Measurements from ENCODE around the gene CNOT3. TPM values are rescaled to one million over a fixed set of nuclear protein-coding genes. Genes with fewer than 3 reads are reported as not detected.

CNOT3 gene
- total and polyA plus RNA-seq, 2 of the 13 experiments (the other 11 are each of a cell fraction or from before 2014, with no cell fraction given), result 4.3 to 5.8 TPM

DNA sequence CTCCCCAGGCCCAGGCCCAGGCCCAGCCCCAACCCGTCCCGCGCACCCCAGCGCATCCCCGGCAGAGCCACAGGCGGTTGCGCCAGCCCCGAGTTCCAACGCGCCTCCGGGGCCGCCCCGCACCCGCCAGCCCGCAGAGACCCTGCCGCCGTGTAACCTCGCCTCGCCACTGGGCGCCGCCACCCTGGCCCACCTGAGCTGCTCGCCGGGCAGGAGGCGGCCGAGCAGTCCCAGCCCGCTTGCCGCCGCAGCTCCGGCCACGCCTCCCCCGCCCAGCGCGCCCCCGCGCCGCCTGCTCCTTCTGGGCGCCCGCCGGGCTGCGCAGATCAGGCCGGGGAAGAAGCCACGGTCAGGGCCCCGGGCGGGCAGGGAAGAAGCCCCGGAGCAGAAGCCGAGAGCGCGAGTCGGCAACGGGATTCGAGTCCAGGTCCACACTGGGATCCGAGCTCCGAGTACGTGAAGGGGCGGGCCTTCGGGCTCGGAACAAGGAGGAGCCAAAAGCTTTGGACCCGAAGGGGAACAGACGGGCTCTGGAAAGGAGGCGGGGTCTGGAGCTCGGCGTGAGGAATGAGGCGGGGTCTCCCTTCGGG, 51.7 kb downstream of the CNOT3 start, which contains the start of gene MBOAT7 (continued):
- TF ChIP-seq ZMAT3 (CRISPR knock-in tag; conservative IDR thresholded peaks at IDR 0.05) (0 out of 2 replicates have a peak, but pooled peaks have one; percentile 8), NR2C2 (CRISPR knock-in tag; IDR thresholded peaks at IDR 0.05; ENCODE audit: borderline replicate concordance) (peak; percentile 43; the same call in 1 of the 2 replicates), GABPB1 (CRISPR knock-in tag; IDR thresholded peaks at IDR 0.05) (no peak), TP53 (CRISPR knock-in tag; conservative IDR thresholded peaks at IDR 0.05) (no peak), ZBTB20 (CRISPR knock-in tag; IDR thresholded peaks at IDR 0.05; ENCODE audit: borderline replicate concordance, low read depth) (0 out of 2 replicates have a peak, but pooled peaks have one; percentile 5), ZC3H13 (CRISPR knock-in tag; IDR thresholded peaks at IDR 0.05) (no peak), ZNF367 (CRISPR knock-in tag; IDR thresholded peaks at IDR 0.05; ENCODE audit: borderline replicate concordance) (no peak), SSRP1 (CRISPR knock-in tag; IDR thresholded peaks at IDR 0.05) (no peak), SNRNP70 (IDR thresholded peaks at IDR 0.05; ENCODE audit: low read depth, low read length) (no peak), ZNF768 (CRISPR knock-in tag; IDR thresholded peaks at IDR 0.05) (peak; percentile 39), ZNF34 (CRISPR knock-in tag; IDR thresholded peaks at IDR 0.05; ENCODE audit: borderline replicate concordance) (peak; percentile 89; the same call in 1 of the 2 replicates), JUN (CRISPR knock-in tag; IDR thresholded peaks at IDR 0.05) (peak; percentile 60; the same call in 1 of the 2 replicates), HOXA5 (CRISPR knock-in tag; IDR thresholded peaks at IDR 0.05) (no peak), ZKSCAN8 (CRISPR knock-in tag; IDR thresholded peaks at IDR 0.05; ENCODE audit: borderline replicate concordance) (peak; percentile 12; the same call in 1 of the 2 replicates), KLF13 (CRISPR knock-in tag; IDR thresholded peaks at IDR 0.05) (no peak), PAF1 (CRISPR knock-in tag; IDR thresholded peaks at IDR 0.05) (no peak)
- TF ChIP-seq, protein P1, sequence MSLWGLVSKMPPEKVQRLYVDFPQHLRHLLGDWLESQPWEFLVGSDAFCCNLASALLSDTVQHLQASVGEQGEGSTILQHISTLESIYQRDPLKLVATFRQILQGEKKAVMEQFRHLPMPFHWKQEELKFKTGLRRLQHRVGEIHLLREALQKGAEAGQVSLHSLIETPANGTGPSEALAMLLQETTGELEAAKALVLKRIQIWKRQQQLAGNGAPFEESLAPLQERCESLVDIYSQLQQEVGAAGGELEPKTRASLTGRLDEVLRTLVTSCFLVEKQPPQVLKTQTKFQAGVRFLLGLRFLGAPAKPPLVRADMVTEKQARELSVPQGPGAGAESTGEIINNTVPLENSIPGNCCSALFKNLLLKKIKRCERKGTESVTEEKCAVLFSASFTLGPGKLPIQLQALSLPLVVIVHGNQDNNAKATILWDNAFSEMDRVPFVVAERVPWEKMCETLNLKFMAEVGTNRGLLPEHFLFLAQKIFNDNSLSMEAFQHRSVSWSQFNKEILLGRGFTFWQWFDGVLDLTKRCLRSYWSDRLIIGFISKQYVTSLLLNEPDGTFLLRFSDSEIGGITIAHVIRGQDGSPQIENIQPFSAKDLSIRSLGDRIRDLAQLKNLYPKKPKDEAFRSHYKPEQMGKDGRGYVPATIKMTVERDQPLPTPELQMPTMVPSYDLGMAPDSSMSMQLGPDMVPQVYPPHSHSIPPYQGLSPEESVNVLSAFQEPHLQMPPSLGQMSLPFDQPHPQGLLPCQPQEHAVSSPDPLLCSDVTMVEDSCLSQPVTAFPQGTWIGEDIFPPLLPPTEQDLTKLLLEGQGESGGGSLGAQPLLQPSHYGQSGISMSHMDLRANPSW (CRISPR knock-in tag; IDR thresholded peaks at IDR 0.05; ENCODE audit: borderline replicate concordance), result no peak
- TF ChIP-seq, protein P2, sequence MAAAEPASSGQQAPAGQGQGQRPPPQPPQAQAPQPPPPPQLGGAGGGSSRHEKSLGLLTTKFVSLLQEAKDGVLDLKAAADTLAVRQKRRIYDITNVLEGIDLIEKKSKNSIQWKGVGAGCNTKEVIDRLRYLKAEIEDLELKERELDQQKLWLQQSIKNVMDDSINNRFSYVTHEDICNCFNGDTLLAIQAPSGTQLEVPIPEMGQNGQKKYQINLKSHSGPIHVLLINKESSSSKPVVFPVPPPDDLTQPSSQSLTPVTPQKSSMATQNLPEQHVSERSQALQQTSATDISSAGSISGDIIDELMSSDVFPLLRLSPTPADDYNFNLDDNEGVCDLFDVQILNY (CRISPR knock-in tag; conservative IDR thresholded peaks at IDR 0.05), result no peak
- TF ChIP-seq, protein P3, sequence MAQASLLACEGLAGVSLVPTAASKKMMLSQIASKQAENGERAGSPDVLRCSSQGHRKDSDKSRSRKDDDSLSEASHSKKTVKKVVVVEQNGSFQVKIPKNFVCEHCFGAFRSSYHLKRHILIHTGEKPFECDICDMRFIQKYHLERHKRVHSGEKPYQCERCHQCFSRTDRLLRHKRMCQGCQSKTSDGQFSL (CRISPR knock-in tag; IDR thresholded peaks at IDR 0.05), result no peak
- TF ChIP-seq, protein P4, sequence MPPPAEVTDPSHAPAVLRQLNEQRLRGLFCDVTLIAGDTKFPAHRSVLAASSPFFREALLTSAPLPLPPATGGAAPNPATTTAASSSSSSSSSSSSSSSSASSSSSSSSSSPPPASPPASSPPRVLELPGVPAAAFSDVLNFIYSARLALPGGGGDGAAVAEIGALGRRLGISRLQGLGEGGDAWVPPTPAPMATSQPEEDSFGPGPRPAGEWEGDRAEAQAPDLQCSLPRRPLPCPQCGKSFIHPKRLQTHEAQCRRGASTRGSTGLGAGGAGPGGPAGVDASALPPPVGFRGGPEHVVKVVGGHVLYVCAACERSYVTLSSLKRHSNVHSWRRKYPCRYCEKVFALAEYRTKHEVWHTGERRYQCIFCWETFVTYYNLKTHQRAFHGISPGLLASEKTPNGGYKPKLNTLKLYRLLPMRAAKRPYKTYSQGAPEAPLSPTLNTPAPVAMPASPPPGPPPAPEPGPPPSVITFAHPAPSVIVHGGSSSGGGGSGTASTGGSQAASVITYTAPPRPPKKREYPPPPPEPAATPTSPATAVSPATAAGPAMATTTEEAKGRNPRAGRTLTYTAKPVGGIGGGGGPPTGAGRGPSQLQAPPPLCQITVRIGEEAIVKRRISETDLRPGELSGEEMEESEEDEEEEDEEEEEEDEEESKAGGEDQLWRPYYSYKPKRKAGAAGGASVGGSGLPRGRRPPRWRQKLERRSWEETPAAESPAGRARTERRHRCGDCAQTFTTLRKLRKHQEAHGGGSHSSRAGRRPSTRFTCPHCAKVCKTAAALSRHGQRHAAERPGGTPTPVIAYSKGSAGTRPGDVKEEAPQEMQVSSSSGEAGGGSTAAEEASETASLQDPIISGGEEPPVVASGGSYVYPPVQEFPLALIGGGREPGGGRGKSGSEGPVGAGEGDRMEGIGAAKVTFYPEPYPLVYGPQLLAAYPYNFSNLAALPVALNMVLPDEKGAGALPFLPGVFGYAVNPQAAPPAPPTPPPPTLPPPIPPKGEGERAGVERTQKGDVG (CRISPR knock-in tag; IDR thresholded peaks at IDR 0.05; ENCODE audit: borderline replicate concordance), result no peak
- TF ChIP-seq, protein P5, sequence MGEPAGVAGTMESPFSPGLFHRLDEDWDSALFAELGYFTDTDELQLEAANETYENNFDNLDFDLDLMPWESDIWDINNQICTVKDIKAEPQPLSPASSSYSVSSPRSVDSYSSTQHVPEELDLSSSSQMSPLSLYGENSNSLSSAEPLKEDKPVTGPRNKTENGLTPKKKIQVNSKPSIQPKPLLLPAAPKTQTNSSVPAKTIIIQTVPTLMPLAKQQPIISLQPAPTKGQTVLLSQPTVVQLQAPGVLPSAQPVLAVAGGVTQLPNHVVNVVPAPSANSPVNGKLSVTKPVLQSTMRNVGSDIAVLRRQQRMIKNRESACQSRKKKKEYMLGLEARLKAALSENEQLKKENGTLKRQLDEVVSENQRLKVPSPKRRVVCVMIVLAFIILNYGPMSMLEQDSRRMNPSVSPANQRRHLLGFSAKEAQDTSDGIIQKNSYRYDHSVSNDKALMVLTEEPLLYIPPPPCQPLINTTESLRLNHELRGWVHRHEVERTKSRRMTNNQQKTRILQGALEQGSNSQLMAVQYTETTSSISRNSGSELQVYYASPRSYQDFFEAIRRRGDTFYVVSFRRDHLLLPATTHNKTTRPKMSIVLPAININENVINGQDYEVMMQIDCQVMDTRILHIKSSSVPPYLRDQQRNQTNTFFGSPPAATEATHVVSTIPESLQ (CRISPR knock-in tag; conservative IDR thresholded peaks at IDR 0.05), result no peak

All from HepG2 (cell line).